ENCODE measurements around the gene FHOD3. TPM values are rescaled to one million over a fixed set of nuclear protein-coding genes. Genes with fewer than 3 reads are reported as not detected.

Gene FHOD3
- total and polyA plus RNA-seq, 9 of the 15 experiments (the other 6 are each of a cell fraction or from before 2014, with no cell fraction given) = 0.11 TPM; not detected in 8

- no peak for FAIRE-seq
- no peaks in the 10 kb centered on the region for H3K36me3 ChIP-seq (ENCODE audit: control insufficient read depth, insufficient read depth, low read length)
- no peak for TF ChIP-seq CREB5 (CRISPR knock-in tag; IDR thresholded peaks at IDR 0.05)
- no peak for TF ChIP-seq PRPF4 (IDR thresholded peaks at IDR 0.05; ENCODE audit: insufficient read depth, low read depth, low read length, poor library complexity, severe bottlenecking)
- TF ChIP-seq ZBTB17 (CRISPR knock-in tag; IDR thresholded peaks at IDR 0.05) = no peak
- TF ChIP-seq ETV5 (CRISPR knock-in tag; IDR thresholded peaks at IDR 0.05; ENCODE audit: low read depth) = no peak
- no peak for TF ChIP-seq NRF1 (conservative IDR thresholded peaks at IDR 0.05 in 1 of 2, IDR thresholded peaks at IDR 0.05 in 1 of 2)
- TF ChIP-seq ZNF133 (CRISPR knock-in tag; IDR thresholded peaks at IDR 0.05) = no peak
- TF ChIP-seq PHB (CRISPR knock-in tag; IDR thresholded peaks at IDR 0.05) = no peak
- TF ChIP-seq CBX3 (IDR thresholded peaks at IDR 0.05; ENCODE audit: borderline replicate concordance in 1 of 2, low read length in 2 of 2) = no peak
- TF ChIP-seq ZNF785 (CRISPR knock-in tag; IDR thresholded peaks at IDR 0.05) = no peak
- TF ChIP-seq AFF4 (CRISPR knock-in tag; IDR thresholded peaks at IDR 0.05) = no peak
- no peak for ATAC-seq
- H2AFZ ChIP-seq (ENCODE audit: low read depth, low read length) = no peak overlapping the region
- H3K79me2 ChIP-seq (ENCODE audit: control insufficient read depth, insufficient read depth, low read length) = no peaks in the 10 kb centered on the region
- no peaks in the 10 kb centered on the region for H4K20me1 ChIP-seq (replicated peaks; ENCODE audit: control insufficient read depth, insufficient read depth, low read length)
- H3K4me2 ChIP-seq (ENCODE audit: insufficient read depth, low read length) = no peak overlapping the region
- no peaks in the 10 kb centered on the region for H3K9me1 ChIP-seq (ENCODE audit: control insufficient read depth, insufficient read depth, low read length)
- H3K4me3 ChIP-seq = no peak overlapping the region
- intact Hi-C loops (cut with micrococcal nuclease) (no loop called here), in situ Hi-C loops (cut with MboI) (no loop called here)
- 0% methylated on average over 3 of the region's 3 CpGs for WGBS (ENCODE audit: insufficient coverage, low coverage, missing lambda C conversion rate)
- POLR2A ChIA-PET = interaction anchor here (0.7 kb wide), 1 partner anchor 15 kb away, joined by 3 read pairs; no protein-coding TSS in a partner anchor
- CTCF ChIA-PET (ENCODE audit: low intra/inter-chr PET ratio) = no interaction called here
- H3K27me3 ChIP-seq (ENCODE audit: control insufficient read depth in 2 of 2, insufficient read depth in 2 of 2, low read length in 2 of 2) = peaks cover 2 to 4% of the 10 kb centered on the region in 2 experiments; a peak in 4 of 5 replicates
- DNase-seq (ENCODE audit: extremely low read depth in 1 of 4, low spot score in 3 of 4) = no peak
- no TSS peak for BruUV-seq (replicated peaks)
- no peak overlapping the region for H3K9ac ChIP-seq (ENCODE audit: insufficient read depth in 1 of 2, low read depth in 2 of 2, low read length in 2 of 2)
- no peaks in the 10 kb centered on the region for H3K4me1 ChIP-seq (replicated peaks in 1 of 2; ENCODE audit: control insufficient read depth in 2 of 2, insufficient read depth in 2 of 2, low read length in 2 of 2)
- H3K27ac ChIP-seq (ENCODE audit: extremely low read depth, low read depth, low read length) = no peak overlapping the region
- H3K9me3 ChIP-seq (replicated peaks; ENCODE audit: control insufficient read depth, insufficient read depth, low read depth, low read length) = no peaks in the 10 kb centered on the region
These were observed 221.8 kb downstream of the FHOD3 start for GRCh38 chr18:36519358-36519757.

Data from K562 (cell line).